SK-N-SH (cell line): ENCODE results near the gene SMYD3. TPM values are rescaled to one million over a fixed set of nuclear protein-coding genes. Genes with fewer than 3 reads are reported as not detected.
A peak's percentile ranks its signal among the peaks of the same experiment; 100 is the strongest.

Source experiments
- CTCF ChIA-PET: fragments of 300-600, 350-600 bp; formaldehyde crosslinking; extraction: SDS; loops from one replicate; lab custom pipeline; 2021; lab: Yijun Ruan, JAX
- POLR2A ChIA-PET: fragments of 350-600 bp; sonication (Branson Sonifier 250); formaldehyde crosslinking; extraction: SDS; loops from one replicate; lab custom pipeline; 2020; ENCODE audit warnings: antibody characterized with exemption, inconsistent platforms; lab: Yijun Ruan, JAX
- DNase-seq: peaks from one replicate; pipeline ENCODE4 v3.0.0; 2012
- H2AFZ ChIP-seq: fragments of 200-600 bp; sonication (generic); 2 replicates; pipeline ENCODE4 v1.8.1; 2016; ENCODE audit warnings: antibody characterized with exemption, mild to moderate bottlenecking, low read depth
- H3F3A ChIP-seq: fragments of 200-600 bp; sonication (generic); replicated peaks from 2 replicates; pipeline ENCODE3; 2016; ENCODE audit warnings: antibody characterized with exemption, mild to moderate bottlenecking; ENCODE audit not compliant: insufficient read depth
- H3K27ac ChIP-seq, 2 experiments: fragments of 200-500 bp in 1 of 2; fragments of 200-600 bp in 1 of 2; sonication (Bioruptor generic) in 1 of 2; sonication (generic), shearing (Covaris generic) in 1 of 2; 2 replicates each; pipeline versions ENCODE4 v1.5.1 to v1.6.1; 2014 to 2016; ENCODE audit warnings: low read depth in 2 of 2, inconsistent platforms in 1 of 2, low read length in 1 of 2, mild to moderate bottlenecking in 1 of 2, mixed read lengths in 1 of 2
- H3K27me3 ChIP-seq: fragments of 200-600 bp; sonication (generic), shearing (Covaris generic); 2 replicates; pipeline ENCODE4 v1.6.1; 2016; ENCODE audit warnings: mixed run types; ENCODE audit not compliant: insufficient read depth
- H3K36me3 ChIP-seq, 2 experiments: fragments of 200-500 bp in 1 of 2; fragments of 200-600 bp in 1 of 2; sonication (Bioruptor generic) in 1 of 2; sonication (generic) in 1 of 2; replicated peaks in 1 of 2; 2 replicates each; pipeline versions ENCODE3 to v1.5.1; 2014 to 2016; ENCODE audit warnings: low read length in 1 of 2, mild to moderate bottlenecking in 1 of 2; ENCODE audit not compliant: insufficient read depth in 2 of 2, control insufficient read depth in 1 of 2
- H3K4me1 ChIP-seq, 2 experiments: fragments of 200-500 bp in 1 of 2; fragments of 200-600 bp in 1 of 2; sonication (Bioruptor generic) in 1 of 2; sonication (generic), shearing (Covaris generic) in 1 of 2; 2 replicates each; pipeline versions ENCODE4 v1.5.1 to v1.6.1; 2014 to 2016; ENCODE audit warnings: low read depth in 1 of 2, low read length in 1 of 2, mixed run types in 1 of 2; ENCODE audit not compliant: insufficient read depth in 2 of 2, control insufficient read depth in 1 of 2
- H3K4me2 ChIP-seq: fragments of 200-600 bp; sonication (generic), shearing (Covaris generic); 2 replicates; pipeline ENCODE4 v1.6.1; 2017; ENCODE audit warnings: mixed run types
- H3K4me3 ChIP-seq, 2 experiments: fragments of 200-500 bp in 1 of 2; fragments of 200-600 bp in 1 of 2; sonication (Bioruptor generic) in 1 of 2; sonication (generic), shearing (Covaris generic) in 1 of 2; 2 replicates each; pipeline versions ENCODE4 v1.5.1 to v1.8.1; 2014 to 2016; ENCODE audit warnings: low read depth in 2 of 2, inconsistent platforms in 1 of 2, low read length in 1 of 2, mild to moderate bottlenecking in 1 of 2, mixed read lengths in 1 of 2, moderate library complexity in 1 of 2
- H3K79me2 ChIP-seq: fragments of 200-600 bp; sonication (generic); 2 replicates; pipeline ENCODE4 v1.8.1; 2017; ENCODE audit warnings: mild to moderate bottlenecking; ENCODE audit not compliant: insufficient read depth
- H3K9ac ChIP-seq: fragments of 200-600 bp; sonication (generic); 2 replicates; pipeline ENCODE4 v1.6.1; 2017; ENCODE audit warnings: mixed run types
- H3K9me2 ChIP-seq: fragments of 200-600 bp; sonication (generic); 2 replicates; pipeline ENCODE4 v1.6.1; 2017; ENCODE audit warnings: mixed run types
- H3K9me3 ChIP-seq: fragments of 200-600 bp; sonication (generic); 2 replicates; pipeline ENCODE4 v1.6.1; 2017; ENCODE audit warnings: mixed run types, mild to moderate bottlenecking, moderate library complexity
- H4K20me1 ChIP-seq: fragments of 200-600 bp; sonication (generic); 2 replicates; pipeline ENCODE4 v1.6.1; 2017; ENCODE audit warnings: mild to moderate bottlenecking, mixed run types; ENCODE audit not compliant: insufficient read depth
- EZH2phosphoT487 ChIP-seq: fragments of 200-600 bp; sonication (generic); IDR thresholded peaks from 2 replicates; pipeline ENCODE4 v1.6.1; 2017; ENCODE audit warnings: low read depth, mixed run types, mild to moderate bottlenecking, antibody characterized with exemption, moderate library complexity, borderline replicate concordance
- FOXM1 ChIP-seq: IDR thresholded peaks from 2 replicates; pipeline ENCODE4 v1.4.0; 2012; ENCODE audit warnings: low read depth, mild to moderate bottlenecking
- GABPA ChIP-seq: IDR thresholded peaks from 2 replicates; pipeline ENCODE4 v1.4.0; 2012; ENCODE audit warnings: low read depth, mild to moderate bottlenecking
- IRF3 ChIP-seq: fragments of 150-350 bp; IDR thresholded peaks from 2 replicates; pipeline ENCODE4 v1.6.1; 2016; ENCODE audit warnings: mild to moderate bottlenecking, low read depth, low read length
- MEF2A ChIP-seq: IDR thresholded peaks from 2 replicates; pipeline ENCODE4 v1.4.0; 2012; ENCODE audit warnings: low read depth, borderline replicate concordance
- MXI1 ChIP-seq: IDR thresholded peaks from 2 replicates; pipeline ENCODE4 v1.6.1; 2012; ENCODE audit warnings: mild to moderate bottlenecking, low read depth, low read length, improper control_type of control experiment
- NFIC ChIP-seq: IDR thresholded peaks from 2 replicates; pipeline ENCODE4 v1.4.0; 2012; ENCODE audit warnings: borderline replicate concordance
- RCOR1 ChIP-seq: fragments of 150-350 bp; IDR thresholded peaks from 2 replicates; pipeline ENCODE4 v1.6.1; 2017; ENCODE audit warnings: antibody characterized with exemption, low read length
- REST ChIP-seq: IDR thresholded peaks from 2 replicates; pipeline ENCODE4 v1.6.1; 2012; ENCODE audit warnings: mild to moderate bottlenecking, low read depth, low read length, moderate library complexity
- RFX5 ChIP-seq: IDR thresholded peaks from 2 replicates; pipeline ENCODE4 v1.6.1; 2012; ENCODE audit warnings: mild to moderate bottlenecking, improper control_type of control experiment, low read length
- SMC3 ChIP-seq: IDR thresholded peaks from 2 replicates; pipeline ENCODE4 v1.6.1; 2012; ENCODE audit warnings: low read depth, low read length, improper control_type of control experiment
- USF2 ChIP-seq: fragments of 150-350 bp; IDR thresholded peaks from 2 replicates; pipeline ENCODE4 v1.6.1; 2017; ENCODE audit warnings: antibody characterized with exemption, low read length, low read depth, borderline replicate concordance
- ZBTB33 ChIP-seq: IDR thresholded peaks from 2 replicates; pipeline ENCODE4 v1.4.0; 2012; ENCODE audit warnings: low read depth, borderline replicate concordance
- WGBS: methylation state at CpG from one replicate; pipeline ENCODE4 v1.1.6; 2017; ENCODE audit warnings: low lambda C conversion rate; 5-methylcytosine and 5-hydroxymethylcytosine counted together
- polyA plus RNA-seq, 3 experiments: library from polyadenylated mRNA; depleted of rRNA; stranded (reverse); fragments of >200 nt; gene quantifications; 2 replicates each; pipeline ENCODE4 v1.2.3, GENCODE V29; 2012

SMYD3 gene
- polyA plus RNA-seq, 1 of the 3 experiments (the other 2 are of a cell fraction): 31.4 TPM

- TF ChIP-seq REST (no peak), EZH2phosphoT487 (no peak), MXI1 (no peak), RFX5 (no peak), ZBTB33 (no peak)
- TF ChIP-seq, all 33 proteins: peak for 12
These were observed 367.3 kb downstream of the SMYD3 start (continued) for GRCh38 chr1:246139745-246140182.

GRCh38 chr1:246138781-246139180 lies 368.3 kb downstream of the SMYD3 start:
- Histone ChIP-seq H3K36me3 (no peaks in the 10 kb centered on the region), H3K27me3 (no peaks in the 10 kb centered on the region), H3K4me1 (peaks cover 4 to 8% of the 10 kb centered on the region in 2 experiments; a peak in 2 of 4 replicates), H3K9ac (peak overlapping the region; percentile 36; the same call in 1 of the 2 replicates), H3K4me3 (no peak overlapping the region), H3F3A (peaks cover 24% of the 10 kb centered on the region), H2AFZ (no peak overlapping the region), H4K20me1 (no peaks in the 10 kb centered on the region), H3K79me2 (no peaks in the 10 kb centered on the region), H3K4me2 (no peak overlapping the region), H3K27ac (peak overlapping the region in 1 of 2 experiments; percentile 82; a peak in 3 of 4 replicates), H3K9me2 (no peaks in the 10 kb centered on the region), H3K9me3 (no peaks in the 10 kb centered on the region)
- 79% methylated on average over 2 of the region's 2 CpGs for WGBS
- no peak for DNase-seq
- no peak for TF ChIP-seq MEF2A
- no peak for TF ChIP-seq GABPA
- TF ChIP-seq FOXM1: no peak
- TF ChIP-seq USF2: no peak
- TF ChIP-seq RCOR1: no peak
- no peak for TF ChIP-seq IRF3
- no peak for TF ChIP-seq SMC3
- no peak for TF ChIP-seq NFIC
- CTCF ChIA-PET: interaction anchor here (2.6 kb wide), 1 partner anchor 20 kb away, joined by 9 read pairs; no protein-coding TSS in a partner anchor
- POLR2A ChIA-PET: no interaction called here
